HG03108 (cell line): ENCODE results near the gene MEGF9.
"Not testable (repeated sequence)": the region's sequence is repeated elsewhere in the genome, so short reads cannot be mapped to it uniquely, and the experiment has no call there.

ENCODE experiments used
- ATAC-seq: cut with Tn5 transposase; IDR thresholded peaks from one replicate; pipeline ENCODE4 v1.9.1; 2021; ENCODE audit warnings: moderate library complexity; ENCODE audit not compliant: unreplicated experiment

MEGF9 gene

GRCh38 chr9:120662513-120662912 is 51.8 kb downstream of the MEGF9 start:
- ATAC-seq: no peak

GRCh38 chr9:120659676-120660075 is 54.6 kb downstream of the MEGF9 start:
- ATAC-seq: no peak

- ATAC-seq: no peak
Observed at GRCh38 chr9:120659209-120659608, 55.1 kb downstream of the MEGF9 start.

- ATAC-seq: no peak
Observed at GRCh38 chr9:120655005-120655622, 59.2 kb downstream of the MEGF9 start.

- no peak for ATAC-seq
Observed at GRCh38 chr9:120654272-120654671, 60.0 kb downstream of the MEGF9 start.

- ATAC-seq: no peak
Observed at GRCh38 chr9:120653762-120654161, 60.5 kb downstream of the MEGF9 start.

- no peak for ATAC-seq
Observed at GRCh38 chr9:120652934-120653333, 61.3 kb downstream of the MEGF9 start.

GRCh38 chr9:120650352-120650751 is 63.9 kb downstream of the MEGF9 start:
- ATAC-seq: no peak

- ATAC-seq: no peak
Observed at GRCh38 chr9:120648581-120649197, 65.6 kb downstream of the MEGF9 start.

- ATAC-seq: no peak
Observed at GRCh38 chr9:120646948-120647347, 67.3 kb downstream of the MEGF9 start.

- no peak for ATAC-seq
Observed at GRCh38 chr9:120645760-120646159, 68.5 kb downstream of the MEGF9 start.

GRCh38 chr9:120643061-120643460 is 71.2 kb downstream of the MEGF9 start:
- no peak for ATAC-seq

GRCh38 chr9:120642129-120642770 is 72.0 kb downstream of the MEGF9 start:
- no peak for ATAC-seq

GRCh38 chr9:120640874-120641273 is 73.4 kb downstream of the MEGF9 start:
- ATAC-seq: not testable (repeated sequence)

GRCh38 chr9:120640380-120640779 is 73.9 kb downstream of the MEGF9 start:
- no peak for ATAC-seq

- no peak for ATAC-seq
Observed at GRCh38 chr9:120637919-120638318, 76.4 kb downstream of the MEGF9 start.

GRCh38 chr9:120636194-120636957 is 77.9 kb downstream of the MEGF9 start:
- no peak for ATAC-seq

GRCh38 chr9:120635011-120635410 is 79.3 kb downstream of the MEGF9 start:
- ATAC-seq: no peak

GRCh38 chr9:120630333-120630732 is 83.9 kb downstream of the MEGF9 start:
- ATAC-seq: no peak

- ATAC-seq: not testable (repeated sequence)
Observed at GRCh38 chr9:120628925-120629497, 85.3 kb downstream of the MEGF9 start.

GRCh38 chr9:120628207-120628924 is 85.9 kb downstream of the MEGF9 start:
- ATAC-seq: no peak
